ENCODE measurements around the gene SETD3.

- TF ChIP-seq CTCF (IDR thresholded peaks at IDR 0.05; ENCODE audit: insufficient read depth, low read depth, low read length), result no peak
- no peak for TF ChIP-seq EZH2 (IDR thresholded peaks at IDR 0.05; ENCODE audit: insufficient read depth, low read length)
These were observed 67.5 kb downstream of the SETD3 start for GRCh38 chr14:99413172-99413571.
